GM21825 (cell line): ENCODE measurements around the gene TIGAR.

ENCODE experiments used
- ATAC-seq: cut with Tn5 transposase; IDR thresholded peaks from one replicate; pipeline ENCODE4 v1.9.1; 2021; ENCODE audit warnings: mild to moderate bottlenecking, moderate library complexity; ENCODE audit not compliant: unreplicated experiment

The TIGAR gene, protein sequence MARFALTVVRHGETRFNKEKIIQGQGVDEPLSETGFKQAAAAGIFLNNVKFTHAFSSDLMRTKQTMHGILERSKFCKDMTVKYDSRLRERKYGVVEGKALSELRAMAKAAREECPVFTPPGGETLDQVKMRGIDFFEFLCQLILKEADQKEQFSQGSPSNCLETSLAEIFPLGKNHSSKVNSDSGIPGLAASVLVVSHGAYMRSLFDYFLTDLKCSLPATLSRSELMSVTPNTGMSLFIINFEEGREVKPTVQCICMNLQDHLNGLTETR

DNA sequence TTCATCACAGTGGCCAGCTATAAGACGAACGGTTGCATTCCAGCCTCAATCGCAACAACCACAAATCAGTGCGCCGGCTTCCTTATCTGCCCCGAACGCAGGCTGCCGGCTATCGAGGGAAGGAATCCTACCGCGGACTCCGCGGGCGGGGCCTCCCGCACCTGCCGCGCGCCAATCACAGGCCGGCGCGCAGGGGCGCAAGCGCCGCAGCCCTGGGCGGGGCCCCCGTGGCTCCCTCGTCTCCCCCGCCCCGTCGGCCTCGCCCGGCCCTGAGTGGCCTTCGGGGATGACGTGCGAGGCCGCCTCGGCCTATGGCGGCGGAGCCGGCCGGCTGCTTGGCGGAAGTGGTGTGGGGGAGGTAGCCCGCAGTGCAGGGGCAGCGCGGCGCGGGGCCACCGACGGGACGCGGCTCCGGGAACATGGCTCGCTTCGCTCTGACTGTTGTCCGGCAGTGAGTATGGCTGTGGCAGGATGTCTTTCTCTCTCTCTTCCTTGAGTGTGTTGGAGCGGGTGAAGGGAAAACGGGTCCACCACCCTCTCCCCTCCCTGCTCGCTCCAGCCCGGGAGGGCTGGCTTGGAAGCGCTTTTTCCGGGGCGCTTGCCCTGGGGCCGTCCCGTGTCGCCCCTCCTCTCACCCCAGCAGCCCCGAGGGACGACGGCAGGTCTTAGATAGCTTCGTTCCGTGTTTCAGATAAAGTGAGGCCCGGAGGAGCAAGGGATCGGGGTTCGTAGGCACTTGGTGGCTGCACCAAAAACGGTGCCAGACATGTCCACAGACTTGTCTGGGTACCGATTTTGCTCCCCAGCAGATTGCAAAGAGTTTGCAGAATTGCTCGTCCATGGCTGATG, at the start of gene TIGAR:
TSS of gene TIGAR (plus strand) at position 361 of the 849 bp plus-strand sequence. CDS start at position 420, 59 bp downstream.
- peak; percentile 92 for ATAC-seq

DNA sequence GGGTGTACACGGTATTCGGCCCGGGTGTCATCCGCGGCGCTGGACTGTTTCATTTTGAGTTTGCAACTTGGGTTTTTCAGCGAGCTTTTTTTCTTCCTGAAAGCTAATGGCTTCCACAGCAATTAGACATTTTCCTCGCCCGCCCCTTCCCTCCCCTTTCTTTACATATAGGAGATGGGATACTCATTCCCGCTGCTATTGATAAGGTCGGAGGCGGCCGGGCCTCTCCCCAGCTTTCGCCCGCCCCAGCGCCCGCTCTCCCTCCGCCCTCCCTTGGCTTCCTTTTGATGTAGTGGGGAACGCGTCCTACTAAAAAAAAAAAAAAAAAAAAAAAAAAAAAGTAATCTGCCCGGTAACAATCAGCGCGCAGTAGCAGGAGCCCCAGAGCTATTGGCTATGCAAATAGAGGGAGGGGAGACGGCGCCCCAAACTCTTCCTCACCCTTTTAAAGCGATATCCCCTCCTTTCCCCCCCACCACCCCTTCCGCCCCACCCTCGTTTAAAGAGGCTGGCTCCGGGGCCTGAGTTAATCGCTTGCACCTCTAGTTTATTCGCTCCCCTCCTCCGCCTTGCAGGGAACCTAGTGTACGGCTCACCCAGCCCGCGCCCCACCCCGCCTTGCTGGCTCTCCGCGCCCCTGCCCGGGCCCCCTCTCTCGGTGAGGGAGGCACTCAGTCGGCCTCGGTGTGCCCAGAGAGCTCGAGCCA, 49.1 kb upstream of the TIGAR start:
- peak; percentile 25 for ATAC-seq

DNA sequence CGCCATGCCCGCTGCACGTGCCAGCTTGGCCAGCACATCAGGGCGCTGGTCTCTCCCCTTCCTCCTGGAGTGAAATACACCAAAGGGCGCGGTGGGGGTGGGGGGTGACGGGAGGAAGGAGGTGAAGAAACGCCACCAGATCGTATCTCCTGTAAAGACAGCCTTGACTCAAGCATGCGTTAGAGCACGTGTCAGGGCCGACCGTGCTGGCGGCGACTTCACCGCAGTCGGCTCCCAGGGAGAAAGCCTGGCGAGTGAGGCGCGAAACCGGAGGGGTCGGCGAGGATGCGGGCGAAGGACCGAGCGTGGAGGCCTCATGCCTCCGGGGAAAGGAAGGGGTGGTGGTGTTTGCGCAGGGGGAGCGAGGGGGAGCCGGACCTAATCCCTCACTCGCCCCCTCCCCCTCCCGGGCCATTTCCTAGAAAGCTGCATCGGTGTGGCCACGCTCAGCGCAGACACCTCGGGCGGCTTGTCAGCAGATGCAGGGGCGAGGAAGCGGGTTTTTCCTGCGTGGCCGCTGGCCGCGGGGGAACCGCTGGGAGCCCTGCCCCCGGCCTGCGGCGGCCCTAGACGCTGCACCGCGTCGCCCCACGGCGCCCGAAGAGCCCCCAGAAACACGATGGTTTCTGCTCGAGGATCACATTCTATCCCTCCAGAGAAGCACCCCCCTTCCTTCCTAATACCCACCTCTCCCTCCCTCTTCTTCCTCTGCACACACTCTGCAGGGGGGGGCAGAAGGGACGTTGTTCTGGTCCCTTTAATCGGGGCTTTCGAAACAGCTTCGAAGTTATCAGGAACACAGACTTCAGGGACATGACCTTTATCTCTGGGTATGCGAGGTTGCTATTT, 48.4 kb upstream of the TIGAR start:
- ATAC-seq = peak; percentile 3

DNA sequence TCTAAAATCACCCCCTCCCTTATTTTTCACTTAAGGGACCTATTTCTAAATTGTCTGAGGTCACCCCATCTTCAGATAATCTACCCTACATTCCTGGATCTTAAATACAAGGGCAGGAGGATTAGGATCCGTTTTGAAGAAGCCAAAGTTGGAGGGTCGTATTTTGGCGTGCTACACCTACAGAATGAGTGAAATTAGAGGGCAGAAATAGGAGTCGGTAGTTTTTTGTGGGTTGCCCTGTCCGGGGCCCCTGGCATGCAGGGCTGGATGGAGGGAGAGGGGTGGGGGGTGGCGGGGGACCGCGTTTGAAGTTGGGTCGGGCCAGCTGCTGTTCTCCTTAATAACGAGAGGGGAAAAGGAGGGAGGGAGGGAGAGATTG, 47.8 kb upstream of the TIGAR start:
- ATAC-seq = no peak

DNA sequence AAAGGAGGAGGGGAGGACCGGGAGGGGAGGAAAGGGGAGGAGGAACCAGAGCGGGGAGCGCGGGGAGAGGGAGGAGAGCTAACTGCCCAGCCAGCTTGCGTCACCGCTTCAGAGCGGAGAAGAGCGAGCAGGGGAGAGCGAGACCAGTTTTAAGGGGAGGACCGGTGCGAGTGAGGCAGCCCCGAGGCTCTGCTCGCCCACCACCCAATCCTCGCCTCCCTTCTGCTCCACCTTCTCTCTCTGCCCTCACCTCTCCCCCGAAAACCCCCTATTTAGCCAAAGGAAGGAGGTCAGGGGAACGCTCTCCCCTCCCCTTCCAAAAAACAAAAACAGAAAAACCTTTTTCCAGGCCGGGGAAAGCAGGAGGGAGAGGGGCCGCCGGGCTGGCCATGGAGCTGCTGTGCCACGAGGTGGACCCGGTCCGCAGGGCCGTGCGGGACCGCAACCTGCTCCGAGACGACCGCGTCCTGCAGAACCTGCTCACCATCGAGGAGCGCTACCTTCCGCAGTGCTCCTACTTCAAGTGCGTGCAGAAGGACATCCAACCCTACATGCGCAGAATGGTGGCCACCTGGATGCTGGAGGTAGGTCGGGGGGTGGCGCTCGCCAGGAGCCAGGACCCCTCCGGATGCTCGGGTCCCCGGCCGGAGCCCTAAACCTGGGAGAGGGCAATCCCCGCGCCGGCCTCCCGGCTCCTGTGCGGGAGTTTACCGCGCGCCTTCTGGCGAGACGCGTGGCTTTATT, 47.2 kb upstream of the TIGAR start, which contains the start of gene CCND2:
TSS of gene CCND2 (plus strand) at position 111 of the 744 bp plus-strand sequence. CDS start at position 390, 279 bp downstream.
- ATAC-seq = peak; percentile 20

DNA sequence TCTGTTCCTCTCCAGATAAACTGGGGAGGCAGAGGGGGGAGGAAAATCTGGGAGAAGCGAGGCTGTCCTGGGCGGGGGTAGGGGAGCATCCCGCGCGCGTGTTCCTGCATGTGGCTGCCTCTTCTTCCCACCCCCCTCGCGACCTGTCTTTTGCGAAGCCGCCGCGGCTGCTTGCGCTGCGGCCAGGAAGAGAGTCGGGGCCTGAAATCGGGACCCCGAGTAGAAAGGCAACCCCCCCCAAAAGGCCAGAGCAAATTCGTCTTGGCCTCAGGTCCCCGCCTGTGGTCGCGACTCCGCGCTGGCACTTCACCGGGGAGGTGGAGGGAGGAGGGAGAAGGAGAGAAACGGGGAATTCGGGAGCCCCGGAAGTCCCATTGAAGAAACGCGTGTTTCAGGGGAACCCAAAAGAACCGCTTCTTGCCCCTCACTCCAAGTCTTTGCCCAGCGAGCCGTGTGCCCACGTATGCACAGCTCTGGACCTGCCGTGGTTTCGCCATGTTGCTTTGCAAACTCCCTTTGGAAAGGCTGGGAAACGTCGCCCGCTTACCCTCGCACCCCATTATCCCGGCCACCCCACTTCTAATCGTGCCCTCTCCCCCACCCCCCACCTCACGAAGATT, 46.5 kb upstream of the TIGAR start:
- ATAC-seq = no peak

DNA sequence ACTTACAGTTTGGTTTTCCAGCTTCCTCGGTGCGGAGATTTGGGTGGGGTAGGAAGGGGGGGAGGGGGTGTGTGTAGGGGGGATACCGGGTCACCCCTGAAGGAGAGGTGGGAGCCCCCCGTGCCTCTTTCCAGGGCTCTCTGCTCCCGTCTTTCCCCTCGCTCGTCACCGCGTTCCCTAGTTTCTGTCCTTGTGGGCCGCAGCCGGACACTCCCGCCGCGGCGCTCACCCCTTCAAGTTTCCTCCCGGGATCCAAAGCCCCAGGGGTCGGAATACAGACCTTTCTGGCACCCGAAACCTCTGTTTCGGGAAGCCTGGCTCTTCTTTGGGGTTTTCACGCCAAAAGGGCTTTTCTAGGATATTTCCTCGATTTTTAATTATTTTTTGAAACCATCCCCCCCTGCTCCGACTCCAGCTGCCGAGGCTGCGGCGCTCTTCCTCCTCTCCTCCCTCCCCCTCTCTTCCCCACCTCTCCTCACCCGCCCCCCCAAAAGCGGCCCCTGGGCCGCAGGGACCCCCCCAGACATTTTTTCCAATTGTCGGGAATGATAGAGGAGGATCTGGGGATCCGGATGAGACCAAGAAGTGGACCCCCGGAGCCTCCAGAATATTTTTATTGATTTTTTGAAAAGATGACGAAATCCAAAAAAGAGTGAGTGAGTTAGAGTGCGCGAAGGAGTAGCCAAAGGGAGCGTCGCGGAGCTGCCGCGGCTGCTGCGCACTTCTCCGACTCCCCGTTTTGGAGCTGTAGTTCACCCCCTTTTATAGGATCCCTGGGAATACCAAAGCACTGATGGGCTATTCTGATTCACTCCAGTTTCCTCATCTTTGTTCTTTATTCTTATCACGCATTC, 45.8 kb upstream of the TIGAR start:
- no peak for ATAC-seq

DNA sequence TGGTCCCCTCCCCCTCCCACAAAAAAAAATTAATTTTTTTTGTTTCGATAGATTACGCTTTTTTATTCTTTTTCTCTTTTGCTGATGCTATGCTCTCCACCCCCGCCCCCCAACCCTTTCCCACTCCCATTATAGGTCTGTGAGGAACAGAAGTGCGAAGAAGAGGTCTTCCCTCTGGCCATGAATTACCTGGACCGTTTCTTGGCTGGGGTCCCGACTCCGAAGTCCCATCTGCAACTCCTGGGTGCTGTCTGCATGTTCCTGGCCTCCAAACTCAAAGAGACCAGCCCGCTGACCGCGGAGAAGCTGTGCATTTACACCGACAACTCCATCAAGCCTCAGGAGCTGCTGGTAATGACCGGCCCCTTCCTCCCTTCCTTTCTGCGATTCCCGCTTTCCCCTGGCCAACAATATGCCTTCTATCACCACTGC, 45.1 kb upstream of the TIGAR start:
- no peak for ATAC-seq

DNA sequence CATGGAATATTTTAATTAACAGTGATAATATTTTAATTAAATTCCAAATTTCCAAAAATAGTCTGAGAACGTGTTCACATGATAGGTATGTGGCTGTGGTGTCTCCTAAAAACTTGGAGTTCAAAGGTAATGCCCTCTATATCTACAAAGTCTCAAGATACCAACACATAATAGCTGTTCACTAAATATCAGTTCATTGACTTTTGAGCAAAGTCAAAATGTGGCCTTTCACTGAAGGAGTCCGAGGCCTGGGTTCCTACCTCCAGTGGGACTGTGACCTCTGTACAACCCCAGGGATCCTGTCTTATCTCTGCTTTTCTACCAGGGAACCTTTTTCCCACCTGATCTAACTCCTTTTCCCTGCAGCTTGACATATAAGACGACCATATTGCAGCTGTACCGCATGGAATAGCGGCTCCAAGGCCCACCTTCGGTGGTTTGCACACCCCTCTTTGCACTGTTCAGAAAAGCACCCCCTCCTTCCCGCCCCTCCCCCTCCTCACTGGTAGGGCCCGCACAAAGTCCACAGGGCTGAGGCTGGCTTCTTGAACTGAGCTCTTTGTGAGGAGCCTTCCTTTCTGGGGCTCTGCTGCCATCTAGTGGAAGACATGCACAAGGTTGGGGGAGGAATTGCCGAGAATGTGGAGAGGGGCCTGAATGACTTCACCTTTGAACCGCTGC, 44.3 kb upstream of the TIGAR start:
- ATAC-seq = peak; percentile 32

DNA sequence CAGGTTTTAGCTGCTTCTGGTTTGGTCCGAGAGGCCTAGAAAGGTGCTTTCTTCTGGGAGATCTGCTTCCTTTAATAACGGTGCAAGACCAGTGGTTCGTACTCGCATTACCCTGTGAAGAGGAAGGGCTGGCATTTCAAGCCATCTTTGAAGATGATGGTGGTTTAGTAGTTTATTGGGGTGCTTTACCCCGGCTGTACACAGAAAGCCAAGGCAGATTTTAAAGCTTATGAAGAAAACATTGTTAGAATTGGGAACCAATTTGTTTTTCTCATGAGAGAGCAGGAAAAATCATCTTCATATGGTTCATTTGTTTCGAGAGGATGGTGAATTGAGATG, 43.8 kb upstream of the TIGAR start:
- ATAC-seq = no peak

DNA sequence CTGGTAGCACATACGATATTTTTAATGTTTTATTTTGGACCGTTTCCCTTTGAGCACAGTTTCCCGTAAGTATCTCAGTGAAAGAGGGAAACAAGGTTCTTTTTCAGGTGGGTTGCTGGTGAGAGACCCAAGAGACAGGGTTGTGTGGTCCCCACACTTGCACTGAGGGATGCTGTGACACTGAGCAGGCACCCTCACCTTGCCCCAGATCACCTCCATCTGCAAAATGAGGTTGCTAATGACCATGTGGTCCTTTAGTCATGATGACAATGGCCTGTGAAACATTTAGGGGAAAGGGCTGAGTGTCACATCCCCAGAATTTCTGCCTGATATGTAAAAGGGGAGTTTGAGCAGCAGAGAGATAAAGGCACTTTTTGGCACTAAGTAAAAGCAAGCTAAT, 43.2 kb upstream of the TIGAR start:
- no peak for ATAC-seq

DNA sequence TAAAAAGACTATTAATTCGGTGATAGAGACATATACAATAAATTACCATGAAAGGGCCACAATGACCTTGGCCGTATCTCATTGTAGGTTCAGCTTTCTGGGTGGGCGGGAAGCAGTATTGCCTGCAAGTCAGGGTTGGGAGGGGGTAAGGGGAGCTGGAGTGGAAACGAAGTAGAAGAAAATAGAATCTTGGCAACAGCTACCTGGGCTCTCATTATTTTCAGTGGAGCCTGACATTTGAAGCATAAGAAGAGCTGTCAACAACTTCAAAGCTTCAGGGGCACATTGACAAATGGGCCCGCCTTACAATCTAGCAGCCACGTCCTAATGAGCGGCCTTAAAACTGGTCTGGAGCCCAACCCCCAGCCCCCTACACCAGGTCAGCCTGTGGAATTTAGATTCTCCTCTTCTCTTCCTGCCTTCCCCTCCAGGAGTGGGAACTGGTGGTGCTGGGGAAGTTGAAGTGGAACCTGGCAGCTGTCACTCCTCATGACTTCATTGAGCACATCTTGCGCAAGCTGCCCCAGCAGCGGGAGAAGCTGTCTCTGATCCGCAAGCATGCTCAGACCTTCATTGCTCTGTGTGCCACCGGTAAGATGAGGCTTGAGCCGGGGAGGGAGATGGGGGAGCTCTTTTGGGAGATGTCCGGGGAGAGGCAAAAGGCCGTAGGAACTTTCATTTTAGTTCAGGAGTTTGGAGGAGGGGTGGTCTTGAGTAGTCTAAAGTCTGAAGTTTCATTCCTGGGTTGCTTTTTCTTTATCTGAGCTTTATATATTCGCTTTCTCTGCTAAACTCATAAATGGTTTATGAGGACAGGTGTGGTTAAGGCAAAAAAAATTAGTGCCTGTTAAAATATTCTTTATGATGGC, 42.5 kb upstream of the TIGAR start:
- no peak for ATAC-seq

DNA sequence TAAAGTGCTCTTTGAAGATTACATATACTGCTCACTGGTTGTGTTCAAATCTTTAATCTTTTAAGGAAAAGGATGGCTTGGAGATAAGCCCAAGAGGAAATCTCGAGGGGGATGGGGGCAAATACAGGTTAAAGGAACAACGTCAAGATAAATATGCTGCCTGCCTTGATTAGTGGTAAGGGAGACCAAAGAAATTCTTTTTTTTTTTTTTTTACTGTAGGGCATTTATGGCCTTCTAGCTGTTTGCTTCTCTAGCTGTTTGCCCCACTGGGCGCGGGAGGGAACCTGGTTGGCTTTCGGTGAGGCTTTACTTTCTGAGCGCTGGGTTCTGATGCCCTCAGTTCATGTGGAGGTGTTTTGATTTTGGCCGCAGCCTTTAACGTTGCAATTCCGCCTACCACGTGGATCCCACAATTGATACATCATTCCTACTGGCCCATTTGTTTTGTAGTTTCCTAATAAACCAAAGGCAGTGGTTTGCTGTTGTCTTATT, 41.8 kb upstream of the TIGAR start:
- ATAC-seq = no peak

DNA sequence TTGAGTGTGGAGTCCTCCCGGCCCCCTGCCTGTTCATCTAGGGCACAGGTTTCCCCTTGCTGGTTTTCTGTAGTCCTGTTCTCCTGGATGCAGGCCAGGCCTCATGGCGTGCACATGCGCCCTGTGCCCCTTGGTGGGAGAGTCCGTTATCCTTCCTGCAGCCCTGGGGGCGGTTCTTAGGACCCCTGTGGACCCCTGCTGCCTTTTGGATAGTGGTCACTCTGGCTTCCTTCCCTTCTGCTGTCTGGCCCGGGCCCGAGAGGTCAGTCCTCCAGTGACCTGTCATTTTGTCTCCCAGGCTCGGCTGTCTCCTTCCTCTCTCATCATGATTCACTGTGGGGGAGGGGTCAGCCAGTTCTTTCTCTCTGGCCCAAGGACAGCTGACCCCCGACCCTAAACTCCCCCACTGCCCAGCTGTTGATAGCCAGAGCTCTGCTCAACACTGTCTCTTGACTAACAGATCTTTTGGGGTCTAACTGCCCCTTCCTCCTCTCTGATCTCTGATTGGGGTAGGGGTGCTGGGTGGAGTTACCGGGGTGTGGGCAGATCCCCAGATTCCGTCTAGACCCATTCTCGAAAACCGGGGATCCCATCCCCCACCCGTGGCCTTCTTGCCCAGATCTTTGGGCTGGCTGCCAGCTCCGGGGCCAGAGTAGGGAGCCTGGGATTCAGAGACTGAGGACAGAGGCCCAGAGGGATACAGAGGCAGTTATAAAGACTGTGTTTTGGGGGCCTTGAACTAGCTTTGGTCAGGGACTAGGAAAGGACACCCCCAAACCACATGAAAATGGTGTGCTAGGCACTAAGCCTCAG, 40.5 kb upstream of the TIGAR start:
- ATAC-seq = no peak

DNA sequence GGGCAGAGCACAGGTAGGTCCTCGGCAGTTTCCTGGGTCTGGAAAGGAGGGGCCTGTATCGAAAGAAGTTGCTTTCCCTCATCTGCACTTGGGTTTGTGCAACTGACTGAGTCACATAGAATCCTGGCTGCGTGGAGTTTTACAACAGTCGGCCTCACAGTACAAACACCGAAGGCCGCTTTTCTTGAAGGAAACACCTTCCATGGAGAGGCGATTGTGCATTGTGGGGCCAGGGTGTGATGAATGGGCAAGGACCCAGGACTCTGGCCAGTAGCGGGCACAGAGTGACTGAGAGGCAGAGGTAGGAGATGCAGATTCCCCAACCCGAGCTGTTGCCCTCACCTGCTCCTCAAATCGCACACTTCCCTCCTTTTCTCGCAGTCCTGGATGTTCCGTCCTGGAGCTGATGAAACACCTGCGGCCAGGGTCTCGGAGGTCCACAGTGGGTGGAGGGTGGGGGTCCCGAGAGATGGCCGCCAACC, 39.8 kb upstream of the TIGAR start:
- no peak for ATAC-seq
